ENCODE data around the gene VWF. TPM values are rescaled to one million over a fixed set of nuclear protein-coding genes. Genes with fewer than 3 reads are reported as not detected.
"Not testable (repeated sequence)": the region's sequence is repeated elsewhere in the genome, so short reads cannot be mapped to it uniquely, and the experiment has no call there.

VWF gene
- total and polyA plus RNA-seq, 2 experiments from 2014 or later = 0.42 to 0.56 TPM

- ATAC-seq (no peak), DNase-seq (ENCODE audit: low spot score) (no peak)
- Histone ChIP-seq H3K4me3 (no peak overlapping the region), H2AFZ (no peak overlapping the region), H3K27me3 (ENCODE audit: insufficient read depth) (no peaks in the 10 kb centered on the region), H3K27ac (ENCODE audit: low read depth) (no peak overlapping the region), H3K79me2 (replicated peaks; ENCODE audit: insufficient read depth) (no peaks in the 10 kb centered on the region), H3K4me2 (no peak overlapping the region), H3K4me1 (ENCODE audit: insufficient read depth) (no peaks in the 10 kb centered on the region), H4K20me1 (replicated peaks; ENCODE audit: insufficient read depth) (no peaks in the 10 kb centered on the region; the same call in 1 of the 2 replicates), H3K36me3 (ENCODE audit: insufficient read depth) (no peaks in the 10 kb centered on the region), H3F3A (replicated peaks; ENCODE audit: low read depth) (no peaks in the 10 kb centered on the region), H3K9me2 (ENCODE audit: insufficient read depth) (no peaks in the 10 kb centered on the region)
- Mint-ChIP-seq H3K36me3 (ENCODE audit: low read depth) (peaks cover 5% of the 10 kb centered on the region; the same call in 2 of the 3 replicates), H3K4me3 (no peak overlapping the region), H3K27ac (no peak overlapping the region), H3K4me1 (no peaks in the 10 kb centered on the region), H3K9me3 (peaks cover 6% of the 10 kb centered on the region), H3K27me3 (ENCODE audit: insufficient read depth, low read depth, poor library complexity) (peaks cover 5% of the 10 kb centered on the region)
- no peak for TF ChIP-seq CTCF (conservative IDR thresholded peaks at IDR 0.05; ENCODE audit: low read depth in 2 of 2)
Measured at GRCh38 chr12:6026998-6027397, 97.5 kb downstream of the VWF start.

GRCh38 chr12:6025703-6026298 lies 98.7 kb downstream of the VWF start:
- H3K9me3 Mint-ChIP-seq; H3K4me2 ChIP-seq; H3K27ac ChIP-seq (ENCODE audit: low read depth); H3K36me3 Mint-ChIP-seq (ENCODE audit: low read depth); H3K27ac Mint-ChIP-seq; H3K4me1 ChIP-seq (ENCODE audit: insufficient read depth); H3K4me3 ChIP-seq; H3K27me3 Mint-ChIP-seq (ENCODE audit: insufficient read depth, low read depth, poor library complexity); H3K4me1 Mint-ChIP-seq; H3K27me3 ChIP-seq (ENCODE audit: insufficient read depth); H4K20me1 ChIP-seq (replicated peaks; ENCODE audit: insufficient read depth); DNase-seq (ENCODE audit: low spot score); H2AFZ ChIP-seq; H3K36me3 ChIP-seq (ENCODE audit: insufficient read depth); H3K9me2 ChIP-seq (ENCODE audit: insufficient read depth); H3K79me2 ChIP-seq (replicated peaks; ENCODE audit: insufficient read depth); H3F3A ChIP-seq (replicated peaks; ENCODE audit: low read depth); ATAC-seq; H3K4me3 Mint-ChIP-seq: not testable (repeated sequence)

- not testable (repeated sequence) for H3K4me3 ChIP-seq; H3K79me2 ChIP-seq (replicated peaks; ENCODE audit: insufficient read depth); ATAC-seq; H3K9me3 Mint-ChIP-seq; H3K27me3 ChIP-seq (ENCODE audit: insufficient read depth); H3F3A ChIP-seq (replicated peaks; ENCODE audit: low read depth); H3K27ac Mint-ChIP-seq; H3K36me3 Mint-ChIP-seq (ENCODE audit: low read depth); H3K36me3 ChIP-seq (ENCODE audit: insufficient read depth); H3K27ac ChIP-seq (ENCODE audit: low read depth); H3K27me3 Mint-ChIP-seq (ENCODE audit: insufficient read depth, low read depth, poor library complexity); H3K9me2 ChIP-seq (ENCODE audit: insufficient read depth); H3K4me1 Mint-ChIP-seq; H3K4me3 Mint-ChIP-seq; H4K20me1 ChIP-seq (replicated peaks; ENCODE audit: insufficient read depth); H2AFZ ChIP-seq; H3K4me1 ChIP-seq (ENCODE audit: insufficient read depth); DNase-seq (ENCODE audit: low spot score); H3K4me2 ChIP-seq
Measured at GRCh38 chr12:6024066-6024465, 100.4 kb downstream of the VWF start.

- no peaks in the 10 kb centered on the region; the same call in 1 of the 3 replicates for H3K9me3 Mint-ChIP-seq
- H3K36me3 Mint-ChIP-seq (ENCODE audit: low read depth) = no peaks in the 10 kb centered on the region
- no peak overlapping the region for H3K27ac Mint-ChIP-seq
- Histone ChIP-seq H3F3A (replicated peaks; ENCODE audit: low read depth) (no peaks in the 10 kb centered on the region), H3K79me2 (replicated peaks; ENCODE audit: insufficient read depth) (no peaks in the 10 kb centered on the region), H3K4me2 (no peak overlapping the region), H3K27me3 (ENCODE audit: insufficient read depth) (no peaks in the 10 kb centered on the region), H4K20me1 (replicated peaks; ENCODE audit: insufficient read depth) (no peaks in the 10 kb centered on the region; the same call in 1 of the 2 replicates), H3K36me3 (ENCODE audit: insufficient read depth) (no peaks in the 10 kb centered on the region), H3K27ac (ENCODE audit: low read depth) (no peak overlapping the region), H3K4me3 (no peak overlapping the region), H3K9me2 (ENCODE audit: insufficient read depth) (no peaks in the 10 kb centered on the region), H2AFZ (no peak overlapping the region), H3K4me1 (ENCODE audit: insufficient read depth) (no peaks in the 10 kb centered on the region)
- H3K27me3 Mint-ChIP-seq (ENCODE audit: insufficient read depth, low read depth, poor library complexity) = peaks cover 7% of the 10 kb centered on the region
- no peak overlapping the region for H3K4me3 Mint-ChIP-seq
- no peaks in the 10 kb centered on the region for H3K4me1 Mint-ChIP-seq
- ATAC-seq = no peak
- DNase-seq (ENCODE audit: low spot score) = no peak
- TF ChIP-seq POLR2AphosphoS5 (IDR thresholded peaks at IDR 0.05; ENCODE audit: low read depth) = no peak
- TF ChIP-seq NANOG (IDR thresholded peaks at IDR 0.05; ENCODE audit: borderline replicate concordance) = no peak
- TF ChIP-seq ZNF331 (CRISPR knock-in tag; IDR thresholded peaks at IDR 0.05; ENCODE audit: low read depth) = no peak
Measured at GRCh38 chr12:6020930-6021329, 103.5 kb downstream of the VWF start.
